Stimulated activated CD4-positive, alpha-beta T cell treated with anti-CD3 and anti-CD28 coated beads, Interleukin-12 subunit alpha, Interleukin-12 subunit beta, amount 100 ng/mL, for 48 hours (primary cell): ENCODE data around the gene MAT2A.
A peak's percentile ranks its signal among the peaks of the same experiment; 100 is the strongest.

Experiments
- DNase-seq, 3 donors: peaks; one replicate each; pipeline ENCODE4 v3.0.0-alpha.2; 2020; ENCODE audit warnings: low read depth in 2 of 3, low spot score in 1 of 3

MAT2A gene

GRCh38 chr2:85538507-85539360 lies at the start of gene MAT2A:
Gene MAT2A (plus strand): TSS chr2:85539168. CDS start chr2:85539288, 120 bp downstream.
- peak; percentile 87 to 91 (median 88) for DNase-seq

- no peak for DNase-seq
These were observed 47.9 kb upstream of the MAT2A start for GRCh38 chr2:85490861-85491755.

- DNase-seq = no peak
These were observed 42.5 kb upstream of the MAT2A start for GRCh38 chr2:85496436-85496835.

- DNase-seq = no peak
These were observed 40.9 kb upstream of the MAT2A start for GRCh38 chr2:85497944-85498630.

GRCh38 chr2:85501248-85501647 lies 37.7 kb upstream of the MAT2A start:
- DNase-seq = no peak

GRCh38 chr2:85502720-85503119 lies 36.2 kb upstream of the MAT2A start:
- no peak for DNase-seq

- DNase-seq = no peak
These were observed 35.7 kb upstream of the MAT2A start for GRCh38 chr2:85503168-85503850.

- no peak for DNase-seq
These were observed 34.9 kb upstream of the MAT2A start for GRCh38 chr2:85503851-85504777.

GRCh38 chr2:85504778-85505261 lies 34.1 kb upstream of the MAT2A start:
- DNase-seq = no peak

- no peak for DNase-seq
These were observed 33.3 kb upstream of the MAT2A start for GRCh38 chr2:85505551-85506238.

GRCh38 chr2:85506768-85507181 lies 32.2 kb upstream of the MAT2A start:
- no peak for DNase-seq

- DNase-seq = no peak
These were observed 27.8 kb upstream of the MAT2A start for GRCh38 chr2:85511008-85511811.

- DNase-seq = no peak
These were observed 24.6 kb upstream of the MAT2A start for GRCh38 chr2:85514323-85514722.

GRCh38 chr2:85516653-85517389 lies 22.1 kb upstream of the MAT2A start:
- no peak for DNase-seq

GRCh38 chr2:85522090-85522647 lies 16.8 kb upstream of the MAT2A start:
- DNase-seq = no peak

- no peak for DNase-seq
These were observed 15.7 kb upstream of the MAT2A start for GRCh38 chr2:85523062-85523902.
